PFSK-1 (cell line): ENCODE results near the gene CCDC126.

Experiments used
- FOXP2 ChIP-seq: optimal IDR thresholded peaks from 2 replicates; pipeline ENCODE3; 2011; ENCODE audit warnings: borderline replicate concordance, control low read depth, inconsistent platforms; ENCODE audit not compliant: insufficient read depth; ENCODE audit errors: extremely low read length, extremely low read depth
- POLR2AphosphoS5 ChIP-seq: IDR thresholded peaks from 2 replicates; pipeline ENCODE4 v1.6.1; 2012; ENCODE audit warnings: low read depth, mild to moderate bottlenecking, control low read depth, low read length, moderate library complexity
- SIN3A ChIP-seq: IDR thresholded peaks from 2 replicates; pipeline ENCODE4 v1.6.1; 2012; ENCODE audit warnings: mild to moderate bottlenecking, low read length, moderate library complexity, borderline replicate concordance; ENCODE audit not compliant: insufficient read depth
- TAF1 ChIP-seq: IDR thresholded peaks from 2 replicates; pipeline ENCODE4 v1.6.1; 2012; ENCODE audit warnings: low read length, control low read depth, borderline replicate concordance; ENCODE audit not compliant: insufficient read depth
- TF ChIP-seq, protein P1 (sequence below), 2 experiments: IDR thresholded peaks; 2 replicates each; pipeline versions ENCODE4 v1.6.1 to v1.8.0; 2011 to 2012; ENCODE audit warnings: low read depth in 2 of 2, low read length in 2 of 2, control low read depth in 1 of 2, inconsistent platforms in 1 of 2, mild to moderate bottlenecking in 1 of 2, moderate library complexity in 1 of 2; ENCODE audit not compliant: insufficient read depth in 1 of 2

Gene CCDC126

GRCh38 chr7:23616593-23616992 lies 19.4 kb downstream of the CCDC126 start:
- TF ChIP-seq POLR2AphosphoS5, result no peak

DNA sequence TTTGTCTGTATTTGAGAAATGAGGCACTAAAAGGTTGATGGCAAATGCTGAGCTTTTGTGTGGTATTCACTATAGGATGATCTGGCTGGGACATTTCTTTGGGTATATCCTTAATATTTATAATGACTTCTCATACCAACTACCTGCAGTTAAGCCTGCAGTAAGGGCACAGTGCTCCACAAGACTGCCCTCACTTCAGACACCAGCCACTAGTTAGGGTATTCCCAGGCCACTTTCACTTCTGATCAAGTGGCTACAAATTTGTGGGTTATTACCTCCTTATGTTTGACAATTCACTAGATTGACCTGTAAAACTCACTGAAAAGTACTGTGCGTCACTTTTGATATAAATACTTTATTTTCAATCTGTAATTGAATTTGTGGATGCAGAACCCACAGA lies 20.3 kb downstream of the CCDC126 start:
- TF ChIP-seq TAF1 (no peak), POLR2AphosphoS5 (no peak), FOXP2 (no peak), SIN3A (no peak)
- TF ChIP-seq, protein P1, sequence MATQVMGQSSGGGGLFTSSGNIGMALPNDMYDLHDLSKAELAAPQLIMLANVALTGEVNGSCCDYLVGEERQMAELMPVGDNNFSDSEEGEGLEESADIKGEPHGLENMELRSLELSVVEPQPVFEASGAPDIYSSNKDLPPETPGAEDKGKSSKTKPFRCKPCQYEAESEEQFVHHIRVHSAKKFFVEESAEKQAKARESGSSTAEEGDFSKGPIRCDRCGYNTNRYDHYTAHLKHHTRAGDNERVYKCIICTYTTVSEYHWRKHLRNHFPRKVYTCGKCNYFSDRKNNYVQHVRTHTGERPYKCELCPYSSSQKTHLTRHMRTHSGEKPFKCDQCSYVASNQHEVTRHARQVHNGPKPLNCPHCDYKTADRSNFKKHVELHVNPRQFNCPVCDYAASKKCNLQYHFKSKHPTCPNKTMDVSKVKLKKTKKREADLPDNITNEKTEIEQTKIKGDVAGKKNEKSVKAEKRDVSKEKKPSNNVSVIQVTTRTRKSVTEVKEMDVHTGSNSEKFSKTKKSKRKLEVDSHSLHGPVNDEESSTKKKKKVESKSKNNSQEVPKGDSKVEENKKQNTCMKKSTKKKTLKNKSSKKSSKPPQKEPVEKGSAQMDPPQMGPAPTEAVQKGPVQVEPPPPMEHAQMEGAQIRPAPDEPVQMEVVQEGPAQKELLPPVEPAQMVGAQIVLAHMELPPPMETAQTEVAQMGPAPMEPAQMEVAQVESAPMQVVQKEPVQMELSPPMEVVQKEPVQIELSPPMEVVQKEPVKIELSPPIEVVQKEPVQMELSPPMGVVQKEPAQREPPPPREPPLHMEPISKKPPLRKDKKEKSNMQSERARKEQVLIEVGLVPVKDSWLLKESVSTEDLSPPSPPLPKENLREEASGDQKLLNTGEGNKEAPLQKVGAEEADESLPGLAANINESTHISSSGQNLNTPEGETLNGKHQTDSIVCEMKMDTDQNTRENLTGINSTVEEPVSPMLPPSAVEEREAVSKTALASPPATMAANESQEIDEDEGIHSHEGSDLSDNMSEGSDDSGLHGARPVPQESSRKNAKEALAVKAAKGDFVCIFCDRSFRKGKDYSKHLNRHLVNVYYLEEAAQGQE (IDR thresholded peaks at IDR 0.05; ENCODE audit: insufficient read depth in 1 of 2, low read depth in 2 of 2, low read length in 2 of 2), result no peak

GRCh38 chr7:23618241-23618640 lies 21.1 kb downstream of the CCDC126 start:
- TF ChIP-seq, protein P1 (IDR thresholded peaks at IDR 0.05; ENCODE audit: insufficient read depth in 1 of 2, low read depth in 2 of 2, low read length in 2 of 2), result no peak

GRCh38 chr7:23619141-23619540 lies 22.0 kb downstream of the CCDC126 start:
- no peak for TF ChIP-seq FOXP2
- TF ChIP-seq TAF1, result no peak
- TF ChIP-seq SIN3A, result no peak
- TF ChIP-seq, protein P1 (IDR thresholded peaks at IDR 0.05; ENCODE audit: insufficient read depth in 1 of 2, low read depth in 2 of 2, low read length in 2 of 2), result no peak
- TF ChIP-seq POLR2AphosphoS5, result no peak

- TF ChIP-seq POLR2AphosphoS5 (no peak), FOXP2 (no peak), SIN3A (no peak), TAF1 (no peak)
- TF ChIP-seq, protein P1 (IDR thresholded peaks at IDR 0.05; ENCODE audit: insufficient read depth in 1 of 2, low read depth in 2 of 2, low read length in 2 of 2), result no peak
Observed at GRCh38 chr7:23622506-23622925, 25.3 kb downstream of the CCDC126 start.

- TF ChIP-seq POLR2AphosphoS5 (no peak), SIN3A (no peak), FOXP2 (no peak), TAF1 (no peak)
- TF ChIP-seq, protein P1 (IDR thresholded peaks at IDR 0.05; ENCODE audit: insufficient read depth in 1 of 2, low read depth in 2 of 2, low read length in 2 of 2), result no peak
Observed at GRCh38 chr7:23628370-23628769, 31.2 kb downstream of the CCDC126 start.
